Neutrophil (primary cell): Measurements from ENCODE around the gene RCOR3.

Experiments used
- H3K27ac ChIP-seq: fragments of 200-600 bp; sonication (generic); 2 replicates; pipeline ENCODE4 v1.5.1; 2016; ENCODE audit warnings: mild to moderate bottlenecking, moderate library complexity
- H3K27me3 ChIP-seq: fragments of 200-600 bp; sonication (generic); 2 replicates; pipeline ENCODE4 v1.6.0; 2016; ENCODE audit warnings: mild to moderate bottlenecking
- H3K36me3 ChIP-seq: fragments of 200-600 bp; sonication (generic); 2 replicates; pipeline ENCODE4 v1.5.1; 2017
- H3K4me1 ChIP-seq, 2 experiments: fragments of 200-600 bp in 1 of 2; sonication (generic) in 1 of 2; 1 replicate in 1 of 2; 2 replicates in 1 of 2; pipeline versions ENCODE4 v1.5.1 to v1.6.1; 2013 to 2016; ENCODE audit warnings: low read depth in 1 of 2, low read length in 1 of 2, mild to moderate bottlenecking in 1 of 2, moderate library complexity in 1 of 2; ENCODE audit not compliant: control insufficient read depth in 1 of 2, insufficient read depth in 1 of 2
- H3K4me3 ChIP-seq, 2 experiments: fragments of 200-600 bp in 1 of 2; sonication (generic) in 1 of 2; 1 replicate in 1 of 2; 2 replicates in 1 of 2; pipeline ENCODE4 v1.5.1; 2013 to 2016; ENCODE audit warnings: low read depth in 1 of 2, low read length in 1 of 2, mild to moderate bottlenecking in 1 of 2, moderate library complexity in 1 of 2
- H3K9me3 ChIP-seq: fragments of 200-600 bp; sonication (generic); 2 replicates; pipeline ENCODE4 v1.5.1; 2016
- TF ChIP-seq, protein P1 (sequence below): fragments of 200-600 bp; sonication (generic); IDR thresholded peaks from 2 replicates; pipeline ENCODE4 v1.5.1; 2016; ENCODE audit warnings: antibody characterized with exemption

Gene RCOR3

DNA sequence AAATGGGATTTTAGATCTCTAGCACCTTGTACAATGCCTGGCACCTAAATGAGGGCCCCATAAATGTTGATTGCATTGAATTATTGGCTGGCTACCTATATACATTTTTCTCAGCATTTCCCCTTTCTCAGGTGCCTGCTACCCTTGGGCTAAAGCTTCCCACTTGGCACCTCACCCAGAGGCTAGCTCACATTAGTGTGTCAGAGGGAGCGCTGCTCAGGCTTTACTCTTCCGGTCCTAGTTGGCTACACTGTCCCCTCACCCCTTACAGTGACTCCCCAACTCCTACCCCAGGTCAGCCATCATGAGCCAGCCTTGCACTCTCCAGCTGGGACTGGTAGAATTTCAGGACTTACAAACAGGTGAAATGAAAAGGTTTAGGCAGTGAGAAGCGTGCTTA is 77.0 kb downstream of the RCOR3 start:
- no peak overlapping the region for H3K4me3 ChIP-seq
- H3K4me1 ChIP-seq: no peaks in the 10 kb centered on the region
- no peak overlapping the region for H3K27ac ChIP-seq
- H3K27me3 ChIP-seq: no peaks in the 10 kb centered on the region
- TF ChIP-seq, protein P1, sequence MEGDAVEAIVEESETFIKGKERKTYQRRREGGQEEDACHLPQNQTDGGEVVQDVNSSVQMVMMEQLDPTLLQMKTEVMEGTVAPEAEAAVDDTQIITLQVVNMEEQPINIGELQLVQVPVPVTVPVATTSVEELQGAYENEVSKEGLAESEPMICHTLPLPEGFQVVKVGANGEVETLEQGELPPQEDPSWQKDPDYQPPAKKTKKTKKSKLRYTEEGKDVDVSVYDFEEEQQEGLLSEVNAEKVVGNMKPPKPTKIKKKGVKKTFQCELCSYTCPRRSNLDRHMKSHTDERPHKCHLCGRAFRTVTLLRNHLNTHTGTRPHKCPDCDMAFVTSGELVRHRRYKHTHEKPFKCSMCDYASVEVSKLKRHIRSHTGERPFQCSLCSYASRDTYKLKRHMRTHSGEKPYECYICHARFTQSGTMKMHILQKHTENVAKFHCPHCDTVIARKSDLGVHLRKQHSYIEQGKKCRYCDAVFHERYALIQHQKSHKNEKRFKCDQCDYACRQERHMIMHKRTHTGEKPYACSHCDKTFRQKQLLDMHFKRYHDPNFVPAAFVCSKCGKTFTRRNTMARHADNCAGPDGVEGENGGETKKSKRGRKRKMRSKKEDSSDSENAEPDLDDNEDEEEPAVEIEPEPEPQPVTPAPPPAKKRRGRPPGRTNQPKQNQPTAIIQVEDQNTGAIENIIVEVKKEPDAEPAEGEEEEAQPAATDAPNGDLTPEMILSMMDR: no peak
- H3K36me3 ChIP-seq: no peaks in the 10 kb centered on the region
- no peaks in the 10 kb centered on the region for H3K9me3 ChIP-seq

DNA sequence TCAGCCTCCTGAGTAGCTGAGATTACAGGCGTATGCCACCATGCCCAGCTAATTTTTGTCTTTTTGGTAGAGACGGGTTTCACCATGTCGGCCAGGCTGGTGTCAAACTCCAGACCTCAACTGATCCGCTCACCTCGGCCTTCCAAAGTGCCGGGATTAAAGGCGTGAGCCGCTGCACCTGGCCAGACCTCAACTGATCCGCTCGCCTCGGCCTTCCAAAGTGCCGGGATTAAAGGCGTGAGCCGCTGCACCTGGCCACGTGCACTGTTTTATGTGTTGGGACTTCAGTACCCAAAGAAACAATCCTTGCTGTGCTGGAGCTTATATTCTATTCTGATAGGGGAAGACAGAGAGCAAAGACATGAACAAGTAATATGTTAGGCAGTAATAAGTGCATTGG is 77.6 kb downstream of the RCOR3 start:
- Histone ChIP-seq H3K4me1 (no peaks in the 10 kb centered on the region), H3K27me3 (no peaks in the 10 kb centered on the region), H3K36me3 (no peaks in the 10 kb centered on the region), H3K9me3 (no peaks in the 10 kb centered on the region), H3K4me3 (no peak overlapping the region), H3K27ac (no peak overlapping the region)
- TF ChIP-seq, protein P1: no peak

DNA sequence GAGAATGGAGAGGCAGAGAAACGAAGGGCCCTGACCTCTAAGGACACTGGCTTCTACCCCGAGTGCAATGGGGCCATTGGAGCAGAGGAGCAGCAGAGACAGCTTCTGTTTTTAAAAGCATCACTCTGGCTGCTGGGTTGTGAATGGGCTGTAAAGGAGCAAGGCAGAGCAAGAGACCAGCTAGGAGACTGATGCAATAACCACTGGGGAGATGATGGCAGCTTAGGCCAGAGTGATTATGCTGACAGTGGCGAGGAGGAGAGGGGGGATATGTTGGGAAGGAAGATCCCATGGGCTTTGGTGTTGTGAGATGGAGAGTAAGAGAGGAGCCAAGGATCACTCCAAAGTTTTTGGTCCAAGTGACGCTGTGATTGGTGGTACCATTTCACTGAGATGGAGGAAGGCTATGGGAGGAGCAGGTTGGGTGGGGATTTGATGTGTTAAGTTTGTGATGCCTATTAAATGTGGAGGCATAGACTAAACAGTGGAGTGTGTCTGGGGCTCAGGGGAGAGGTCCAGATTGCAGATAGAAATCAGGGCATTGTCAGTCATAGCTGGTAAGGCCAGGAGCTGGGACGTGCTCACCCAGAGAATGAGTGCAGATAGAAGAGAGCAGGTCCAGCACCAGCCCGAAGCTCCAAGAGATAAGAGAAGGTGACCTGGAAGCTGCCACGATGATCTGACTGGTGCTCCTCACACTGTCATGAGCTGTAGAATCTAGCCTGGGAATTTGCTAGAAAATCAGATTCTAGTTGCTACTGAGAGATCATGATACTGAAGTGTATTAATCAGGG is 78.5 kb downstream of the RCOR3 start:
- no peaks in the 10 kb centered on the region for H3K9me3 ChIP-seq
- TF ChIP-seq, protein P1: no peak
- H3K4me1 ChIP-seq: no peaks in the 10 kb centered on the region
- H3K27me3 ChIP-seq: no peaks in the 10 kb centered on the region
- no peaks in the 10 kb centered on the region for H3K36me3 ChIP-seq
- no peak overlapping the region for H3K27ac ChIP-seq
- H3K4me3 ChIP-seq: no peak overlapping the region

DNA sequence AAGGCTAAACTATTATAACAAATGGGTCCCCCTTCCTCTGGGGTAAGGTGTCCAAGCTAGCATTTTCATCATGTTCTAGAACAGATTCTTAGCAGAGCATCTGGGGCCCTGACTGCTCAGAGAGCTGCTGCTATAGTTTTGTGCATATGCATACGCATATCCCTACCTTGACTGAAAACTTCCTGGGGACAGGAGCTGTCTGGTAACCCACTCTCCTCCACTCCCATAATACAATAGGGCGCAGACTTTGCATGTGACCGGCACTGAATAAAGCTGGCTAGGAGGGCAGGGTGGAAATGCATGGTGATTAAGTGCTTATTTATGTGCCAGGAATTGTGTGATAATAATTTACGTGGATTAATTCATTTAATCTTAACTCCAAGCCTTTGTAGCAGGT is 79.1 kb downstream of the RCOR3 start:
- TF ChIP-seq, protein P1: no peak
- H3K27ac ChIP-seq: no peak overlapping the region
- no peaks in the 10 kb centered on the region for H3K4me1 ChIP-seq
- H3K4me3 ChIP-seq: no peak overlapping the region
- H3K36me3 ChIP-seq: no peaks in the 10 kb centered on the region
- no peaks in the 10 kb centered on the region for H3K9me3 ChIP-seq
- no peaks in the 10 kb centered on the region for H3K27me3 ChIP-seq

DNA sequence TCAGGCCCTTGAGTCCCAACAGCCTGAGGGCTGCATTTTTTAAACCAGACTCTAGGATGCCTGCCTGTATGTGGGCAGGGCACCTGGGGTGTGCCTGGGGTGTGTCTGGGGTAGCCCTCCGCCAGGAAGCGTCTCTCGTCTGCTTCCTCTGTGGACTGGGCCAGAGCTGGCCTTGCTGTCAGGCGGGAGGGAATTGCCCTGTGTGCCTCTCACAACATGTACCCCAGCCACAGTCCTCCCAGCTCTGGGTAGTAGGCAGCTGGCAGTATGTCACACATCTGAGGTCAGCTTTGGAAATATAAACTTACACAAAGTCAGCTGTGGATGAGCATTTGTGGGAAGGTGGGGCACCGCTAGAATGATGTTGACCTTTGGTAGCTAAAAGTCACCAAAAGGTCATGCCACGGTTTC is 80.5 kb downstream of the RCOR3 start:
- TF ChIP-seq, protein P1: no peak
- Histone ChIP-seq H3K27ac (no peak overlapping the region), H3K9me3 (no peaks in the 10 kb centered on the region), H3K4me1 (no peaks in the 10 kb centered on the region), H3K4me3 (no peak overlapping the region), H3K36me3 (no peaks in the 10 kb centered on the region), H3K27me3 (no peaks in the 10 kb centered on the region)
